K562 (cell line): Measurements from ENCODE around the gene RXFP1. TPM values are rescaled to one million over a fixed set of nuclear protein-coding genes. Genes with fewer than 3 reads are reported as not detected.

ENCODE experiments used
- CCAR2 ChIP-seq: fragments of 200-400 bp; formaldehyde crosslinking; IDR thresholded peaks from 2 replicates; pipeline ENCODE4 v1.6.1; 2017; ENCODE audit warnings: mild to moderate bottlenecking, low read depth, low read length
- NCOR1 ChIP-seq: fragments of 450-650 bp; IDR thresholded peaks from 2 replicates; pipeline ENCODE4 v1.6.1; 2016; ENCODE audit warnings: mild to moderate bottlenecking, moderate library complexity
- PURB ChIP-seq: sonication (generic); formaldehyde crosslinking; IDR thresholded peaks from 2 replicates; pipeline ENCODE4 v1.9.0; 2021; ENCODE audit warnings: low read depth, mild to moderate bottlenecking, missing genetic modification reagents
- RBM17 ChIP-seq: fragments of 200-400 bp; formaldehyde crosslinking; IDR thresholded peaks from 2 replicates; pipeline ENCODE4 v1.6.1; 2017; ENCODE audit warnings: low read depth, mild to moderate bottlenecking, low read length, borderline replicate concordance
- SIX5 ChIP-seq, 2 experiments: IDR thresholded peaks; 2 replicates each; pipeline ENCODE4 v1.6.1; 2011; ENCODE audit warnings: low read length in 2 of 2, borderline replicate concordance in 1 of 2, low read depth in 1 of 2, mild to moderate bottlenecking in 1 of 2, moderate library complexity in 1 of 2; ENCODE audit not compliant: insufficient read depth in 1 of 2
- ZNF232 ChIP-seq: sonication (generic); formaldehyde crosslinking; IDR thresholded peaks from 2 replicates; pipeline ENCODE4 v1.8.0; 2022; ENCODE audit warnings: mild to moderate bottlenecking, missing genetic modification reagents
- polyA plus RNA-seq, 8 experiments: library from polyadenylated mRNA; depleted of rRNA in 4 of 8; stranded (reverse) in 5 of 8; unstranded in 3 of 8; fragments of >200 nt; fragmentation: Nextera tagmentation in 2 of 8; fragmentation: Illumina TruSeq in 1 of 8; extraction: Ambion mirVana in 2 of 8; extraction: Trizol in 1 of 8; gene quantifications; 2 replicates each; pipeline versions ENCODE4 v1.2.1 to v1.2.3, GENCODE V29; 2011 to 2014; ENCODE audit warnings: inconsistent platforms in 1 of 8, missing spikeins in 1 of 8
- total RNA-seq, 7 experiments: library from RNA; depleted of rRNA in 6 of 7; stranded (reverse); fragments of >200 nt in 6 of 7; fragmentation: Illumina TruSeq in 2 of 7; extraction: Trizol in 2 of 7; gene quantifications; 2 replicates each; pipeline versions ENCODE4 v1.2.1 to v1.2.3, GENCODE V29; 2011 to 2021; ENCODE audit warnings: low replicate concordance in 1 of 7
- TF ChIP-seq, protein P1 (sequence below), 3 experiments: fragments of 200-800 bp in 1 of 3; sonication (Bioruptor generic) in 1 of 3; sonication (generic) in 1 of 3; formaldehyde crosslinking in 1 of 3; IDR thresholded peaks; 2 replicates each; pipeline versions ENCODE4 v1.6.1 to v1.8.0; 2016 to 2022; ENCODE audit warnings: mild to moderate bottlenecking in 2 of 3, missing compliant biosample characterization in 2 of 3, missing genetic modification characterization in 2 of 3, missing genetic modification reagents in 1 of 3
- TF ChIP-seq, protein P2 (sequence below): fragments of 250-450 bp; sonication (Bioruptor Pico); IDR thresholded peaks from 2 replicates; pipeline ENCODE4 v1.9.0; 2021; ENCODE audit warnings: mild to moderate bottlenecking, inconsistent platforms

The RXFP1 gene
- total and polyA plus RNA-seq, 9 of the 15 experiments (the other 6 are each of a cell fraction or from before 2014, with no cell fraction given): 0.03 to 0.06 (median 0.04) TPM; not detected in 6

DNA sequence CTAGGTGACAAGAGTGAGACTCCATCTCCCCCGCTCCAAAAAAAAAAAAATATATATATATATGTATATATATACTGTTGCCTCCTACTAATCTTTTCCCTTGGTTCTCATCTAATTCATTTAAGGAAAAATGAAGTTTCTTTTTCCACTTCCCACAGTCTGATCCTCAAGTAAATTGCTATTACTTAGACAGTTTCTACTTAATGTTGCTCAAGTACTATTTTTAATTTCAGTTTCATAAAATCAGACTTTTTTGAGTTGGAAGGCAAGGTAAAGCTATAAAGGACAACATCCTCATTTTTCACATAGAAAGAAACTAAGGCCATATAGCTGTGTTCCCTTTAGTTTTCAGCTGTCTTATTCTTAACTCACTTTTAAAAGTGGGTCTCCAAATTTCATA is 5.8 kb downstream of the RXFP1 start (continued):
- TF ChIP-seq SIX5 (IDR thresholded peaks at IDR 0.05; ENCODE audit: borderline replicate concordance in 1 of 2, insufficient read depth in 1 of 2, low read depth in 1 of 2, low read length in 2 of 2): no peak
- TF ChIP-seq CCAR2: no peak
- TF ChIP-seq, protein P1, sequence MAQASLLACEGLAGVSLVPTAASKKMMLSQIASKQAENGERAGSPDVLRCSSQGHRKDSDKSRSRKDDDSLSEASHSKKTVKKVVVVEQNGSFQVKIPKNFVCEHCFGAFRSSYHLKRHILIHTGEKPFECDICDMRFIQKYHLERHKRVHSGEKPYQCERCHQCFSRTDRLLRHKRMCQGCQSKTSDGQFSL (CRISPR knock-in tag; IDR thresholded peaks at IDR 0.05): no peak
- TF ChIP-seq, protein P1 (tag; IDR thresholded peaks at IDR 0.05): no peak
- TF ChIP-seq RBM17: no peak
- no peak for TF ChIP-seq ZNF232 (CRISPR knock-in tag)
- TF ChIP-seq NCOR1: no peak
- TF ChIP-seq, protein P2, sequence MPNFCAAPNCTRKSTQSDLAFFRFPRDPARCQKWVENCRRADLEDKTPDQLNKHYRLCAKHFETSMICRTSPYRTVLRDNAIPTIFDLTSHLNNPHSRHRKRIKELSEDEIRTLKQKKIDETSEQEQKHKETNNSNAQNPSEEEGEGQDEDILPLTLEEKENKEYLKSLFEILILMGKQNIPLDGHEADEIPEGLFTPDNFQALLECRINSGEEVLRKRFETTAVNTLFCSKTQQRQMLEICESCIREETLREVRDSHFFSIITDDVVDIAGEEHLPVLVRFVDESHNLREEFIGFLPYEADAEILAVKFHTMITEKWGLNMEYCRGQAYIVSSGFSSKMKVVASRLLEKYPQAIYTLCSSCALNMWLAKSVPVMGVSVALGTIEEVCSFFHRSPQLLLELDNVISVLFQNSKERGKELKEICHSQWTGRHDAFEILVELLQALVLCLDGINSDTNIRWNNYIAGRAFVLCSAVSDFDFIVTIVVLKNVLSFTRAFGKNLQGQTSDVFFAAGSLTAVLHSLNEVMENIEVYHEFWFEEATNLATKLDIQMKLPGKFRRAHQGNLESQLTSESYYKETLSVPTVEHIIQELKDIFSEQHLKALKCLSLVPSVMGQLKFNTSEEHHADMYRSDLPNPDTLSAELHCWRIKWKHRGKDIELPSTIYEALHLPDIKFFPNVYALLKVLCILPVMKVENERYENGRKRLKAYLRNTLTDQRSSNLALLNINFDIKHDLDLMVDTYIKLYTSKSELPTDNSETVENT: no peak
- no peak for TF ChIP-seq PURB
